ENCODE measurements around the gene SLC9A1.

GRCh38 chr1:27053977-27054753 is 100.8 kb downstream of the SLC9A1 start:
- TF ChIP-seq, protein P1, sequence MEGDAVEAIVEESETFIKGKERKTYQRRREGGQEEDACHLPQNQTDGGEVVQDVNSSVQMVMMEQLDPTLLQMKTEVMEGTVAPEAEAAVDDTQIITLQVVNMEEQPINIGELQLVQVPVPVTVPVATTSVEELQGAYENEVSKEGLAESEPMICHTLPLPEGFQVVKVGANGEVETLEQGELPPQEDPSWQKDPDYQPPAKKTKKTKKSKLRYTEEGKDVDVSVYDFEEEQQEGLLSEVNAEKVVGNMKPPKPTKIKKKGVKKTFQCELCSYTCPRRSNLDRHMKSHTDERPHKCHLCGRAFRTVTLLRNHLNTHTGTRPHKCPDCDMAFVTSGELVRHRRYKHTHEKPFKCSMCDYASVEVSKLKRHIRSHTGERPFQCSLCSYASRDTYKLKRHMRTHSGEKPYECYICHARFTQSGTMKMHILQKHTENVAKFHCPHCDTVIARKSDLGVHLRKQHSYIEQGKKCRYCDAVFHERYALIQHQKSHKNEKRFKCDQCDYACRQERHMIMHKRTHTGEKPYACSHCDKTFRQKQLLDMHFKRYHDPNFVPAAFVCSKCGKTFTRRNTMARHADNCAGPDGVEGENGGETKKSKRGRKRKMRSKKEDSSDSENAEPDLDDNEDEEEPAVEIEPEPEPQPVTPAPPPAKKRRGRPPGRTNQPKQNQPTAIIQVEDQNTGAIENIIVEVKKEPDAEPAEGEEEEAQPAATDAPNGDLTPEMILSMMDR (IDR thresholded peaks at IDR 0.05), result no peak
- TF ChIP-seq POLR2A (IDR thresholded peaks at IDR 0.05), result no peak
